AG04450 (cell line): ENCODE measurements around the gene GFOD1. TPM values are rescaled to one million over a fixed set of nuclear protein-coding genes. Genes with fewer than 3 reads are reported as not detected.

Source experiments
- CTCF ChIA-PET: fragments of 300-600, 350-600 bp; formaldehyde crosslinking; extraction: SDS; loops from one replicate; lab custom pipeline; 2022; ENCODE audit warnings: antibody characterized with exemption, inconsistent platforms; lab: Charles Lee
- POLR2A ChIA-PET: fragments of 350-600 bp; formaldehyde crosslinking; extraction: SDS; loops from one replicate; lab custom pipeline; 2021; ENCODE audit warnings: antibody characterized with exemption, inconsistent platforms; lab: Yijun Ruan, JAX
- DNase-seq: peaks from one replicate; pipeline ENCODE4 v3.0.0-alpha.2; 2011; ENCODE audit warnings: low read depth, low spot score
- H3K27ac ChIP-seq: one replicate; pipeline ENCODE4 v1.5.1; 2012; ENCODE audit warnings: low read depth, low read length, control low read depth
- H3K27me3 ChIP-seq: one replicate; pipeline ENCODE4 v1.6.0; 2012; ENCODE audit warnings: low read length; ENCODE audit not compliant: control insufficient read depth, insufficient read depth
- H3K4me3 ChIP-seq: 2 replicates; pipeline ENCODE4 v1.5.1; 2011; ENCODE audit warnings: mild to moderate bottlenecking, low read depth, low read length, control low read depth
- H3K9me3 ChIP-seq: 2 replicates; pipeline ENCODE4 v1.5.1; 2012; ENCODE audit warnings: low read length; ENCODE audit not compliant: control insufficient read depth, insufficient read depth
- polyA plus RNA-seq: library from polyadenylated mRNA; depleted of rRNA; stranded (reverse); fragments of >200 nt; gene quantifications from 2 replicates; pipeline ENCODE4 v1.2.3, GENCODE V29; 2011
- TF ChIP-seq, protein P1 (sequence below): IDR thresholded peaks from 2 replicates; pipeline ENCODE4 v1.5.1; 2011; ENCODE audit warnings: low read depth, low read length, control low read depth, inconsistent platforms

The GFOD1 gene
- polyA plus RNA-seq, 1 experiment, result 3.0 TPM

DNA sequence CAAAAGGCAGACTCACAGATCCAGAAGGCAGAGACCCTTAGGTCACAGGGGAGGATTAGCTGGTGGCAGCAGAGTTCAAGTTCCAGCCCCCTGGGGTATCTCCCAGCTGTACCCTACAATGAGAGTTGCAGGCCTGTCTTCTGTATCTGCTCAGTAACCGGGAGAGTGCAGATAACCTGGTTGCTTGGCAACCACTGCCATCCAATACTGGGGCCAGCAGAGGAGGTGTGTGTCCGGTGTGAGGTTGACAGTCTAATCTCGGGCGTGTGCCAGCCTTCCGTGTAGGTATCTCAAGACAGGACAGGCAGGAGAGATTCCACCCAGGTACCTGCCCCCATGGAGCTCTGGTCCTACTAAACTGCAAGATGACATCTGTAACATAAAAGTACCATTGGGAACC lies 102.4 kb downstream of the GFOD1 start:
- ChIA-PET POLR2A (interaction anchor here (0.6 kb wide), 1 partner anchor 42 kb away, joined by 4 read pairs; no protein-coding TSS in a partner anchor), CTCF (interaction anchor here (1.1 kb wide), 1 partner anchor 153 kb away, joined by 3 read pairs; no protein-coding TSS in a partner anchor)
- H3K27me3 ChIP-seq, result no peaks in the 10 kb centered on the region
- no peaks in the 10 kb centered on the region for H3K9me3 ChIP-seq
- H3K27ac ChIP-seq, result no peak overlapping the region
- TF ChIP-seq, protein P1, sequence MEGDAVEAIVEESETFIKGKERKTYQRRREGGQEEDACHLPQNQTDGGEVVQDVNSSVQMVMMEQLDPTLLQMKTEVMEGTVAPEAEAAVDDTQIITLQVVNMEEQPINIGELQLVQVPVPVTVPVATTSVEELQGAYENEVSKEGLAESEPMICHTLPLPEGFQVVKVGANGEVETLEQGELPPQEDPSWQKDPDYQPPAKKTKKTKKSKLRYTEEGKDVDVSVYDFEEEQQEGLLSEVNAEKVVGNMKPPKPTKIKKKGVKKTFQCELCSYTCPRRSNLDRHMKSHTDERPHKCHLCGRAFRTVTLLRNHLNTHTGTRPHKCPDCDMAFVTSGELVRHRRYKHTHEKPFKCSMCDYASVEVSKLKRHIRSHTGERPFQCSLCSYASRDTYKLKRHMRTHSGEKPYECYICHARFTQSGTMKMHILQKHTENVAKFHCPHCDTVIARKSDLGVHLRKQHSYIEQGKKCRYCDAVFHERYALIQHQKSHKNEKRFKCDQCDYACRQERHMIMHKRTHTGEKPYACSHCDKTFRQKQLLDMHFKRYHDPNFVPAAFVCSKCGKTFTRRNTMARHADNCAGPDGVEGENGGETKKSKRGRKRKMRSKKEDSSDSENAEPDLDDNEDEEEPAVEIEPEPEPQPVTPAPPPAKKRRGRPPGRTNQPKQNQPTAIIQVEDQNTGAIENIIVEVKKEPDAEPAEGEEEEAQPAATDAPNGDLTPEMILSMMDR, result no peak
- H3K4me3 ChIP-seq, result no peak overlapping the region
- no peak for DNase-seq

DNA sequence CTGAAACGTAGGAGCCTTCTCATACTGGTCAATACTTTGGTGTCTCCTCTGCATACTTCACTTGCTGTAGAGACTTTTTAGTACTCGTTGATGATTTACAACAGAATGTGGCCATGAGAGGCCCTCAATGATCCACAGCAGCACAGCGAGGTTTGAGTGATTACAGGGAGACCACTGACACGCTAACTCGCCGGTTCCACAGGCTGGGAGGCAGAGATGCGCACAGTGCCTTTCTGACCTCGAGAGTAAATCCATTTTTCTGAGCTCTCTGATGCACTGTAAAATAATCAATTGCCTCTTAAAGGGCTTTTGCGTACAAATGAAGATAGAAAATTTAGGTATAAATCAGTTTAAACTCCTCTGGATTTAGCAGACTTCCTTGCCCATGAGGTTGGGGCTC lies 102.9 kb downstream of the GFOD1 start:
- TF ChIP-seq, protein P1, result no peak
- Histone ChIP-seq H3K9me3 (no peaks in the 10 kb centered on the region), H3K27me3 (no peaks in the 10 kb centered on the region), H3K27ac (no peak overlapping the region), H3K4me3 (no peak overlapping the region)
- no peak for DNase-seq
- ChIA-PET CTCF (interaction anchor here (1.1 kb wide), 1 partner anchor 37 kb away, joined by 3 read pairs; no protein-coding TSS in a partner anchor), POLR2A (no interaction called here)

DNA sequence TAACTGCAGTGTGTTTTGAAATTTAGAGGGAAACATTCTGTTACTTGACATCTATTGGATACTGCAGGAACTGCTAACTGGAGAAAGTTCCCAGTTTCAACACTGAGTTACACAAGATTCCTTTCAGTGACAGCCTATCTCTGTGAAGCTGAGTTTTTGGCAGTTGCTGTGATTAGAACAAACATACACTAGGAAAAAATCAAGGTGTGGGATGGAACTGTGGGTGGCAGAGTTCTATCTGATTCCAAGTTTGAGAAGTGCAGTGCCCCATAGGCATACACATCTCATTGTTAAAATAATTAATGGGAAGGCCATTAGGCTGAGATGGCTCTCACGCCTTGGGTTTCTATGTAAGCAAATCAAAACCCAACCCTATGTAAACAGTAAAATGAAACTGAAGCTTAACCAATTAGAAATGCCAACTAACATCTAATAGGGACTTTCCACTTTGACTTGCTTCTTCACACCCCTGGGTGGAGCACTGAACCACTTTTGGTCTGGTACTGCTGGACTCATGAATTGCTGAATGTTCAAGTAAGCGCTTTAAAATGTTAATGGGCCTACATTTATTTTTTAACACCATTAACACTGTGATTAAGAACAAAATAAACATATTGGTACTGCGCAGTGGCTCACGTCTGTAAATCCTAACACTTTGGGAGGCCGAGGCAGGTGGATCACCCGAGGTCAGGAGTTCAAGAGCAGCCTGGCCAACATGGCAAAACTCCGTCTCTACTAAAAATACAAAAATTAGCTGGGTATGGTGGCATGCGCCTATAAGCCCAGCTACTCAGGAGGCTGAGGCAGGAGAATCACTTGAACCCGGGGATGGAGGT lies 103.9 kb downstream of the GFOD1 start:
- Histone ChIP-seq H3K9me3 (no peaks in the 10 kb centered on the region), H3K27ac (peak overlapping the region; percentile 21), H3K27me3 (no peaks in the 10 kb centered on the region), H3K4me3 (no peak overlapping the region)
- POLR2A ChIA-PET, result interaction anchor here (0.8 kb wide), 1 partner anchor 24 kb away, joined by 3 read pairs; no protein-coding TSS in a partner anchor
- CTCF ChIA-PET, result interaction anchor here (0.5 to 1.1 kb wide), 3 partner anchors 20 to 140 kb away, joined by 3 to 10 read pairs (median 7); no protein-coding TSS in a partner anchor
- TF ChIP-seq, protein P1, result 0 out of 2 replicates have a peak, but pooled peaks have one; percentile 26
- no peak for DNase-seq

DNA sequence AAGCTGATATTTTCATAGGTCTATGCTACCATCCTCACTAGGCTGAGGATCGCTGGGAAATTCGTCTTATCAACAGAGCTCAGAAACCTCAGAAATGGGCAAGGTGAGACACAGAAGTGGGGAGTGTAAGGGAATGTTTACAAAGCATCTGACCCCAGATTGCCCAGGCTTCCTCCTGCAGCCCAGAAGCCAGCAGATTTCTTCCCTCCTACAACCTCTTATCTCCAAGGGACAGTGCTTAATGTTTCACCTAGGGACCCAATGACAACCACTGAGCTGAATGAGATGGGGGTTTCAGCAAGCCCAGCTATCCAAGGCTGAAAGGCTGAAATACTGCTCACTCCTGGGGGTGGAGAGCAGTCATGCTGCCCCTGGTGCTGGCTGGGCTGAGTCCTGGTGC lies 106.6 kb downstream of the GFOD1 start:
- Histone ChIP-seq H3K27me3 (no peaks in the 10 kb centered on the region), H3K9me3 (no peaks in the 10 kb centered on the region), H3K4me3 (no peak overlapping the region), H3K27ac (no peak overlapping the region)
- TF ChIP-seq, protein P1, result no peak
- ChIA-PET POLR2A (no interaction called here), CTCF (interaction anchor here (0.8 to 1.4 kb wide), 2 partner anchors 157 to 194 kb away, joined by 3 to 4 read pairs; no protein-coding TSS in a partner anchor)
- DNase-seq, result no peak
